Epithelial cell of proximal tubule (primary cell): ENCODE results near the gene PCNA. TPM values are rescaled to one million over a fixed set of nuclear protein-coding genes. Genes with fewer than 3 reads are reported as not detected.
"Not testable (repeated sequence)": the region's sequence is repeated elsewhere in the genome, so short reads cannot be mapped to it uniquely, and the experiment has no call there.

ENCODE experiments used
- DNase-seq: peaks from one replicate; pipeline ENCODE4 v3.0.0-alpha.2; 2011; ENCODE audit warnings: low read depth
- H3K4me3 ChIP-seq: 2 replicates; pipeline ENCODE4 v1.5.1; 2011; ENCODE audit warnings: low read depth, mild to moderate bottlenecking, low read length
- total RNA-seq: library from RNA; depleted of rRNA; stranded (reverse); fragments of >200 nt; gene quantifications from 2 replicates; pipeline ENCODE4 v1.2.3, GENCODE V29; 2015
- TF ChIP-seq, protein P1 (sequence below): conservative IDR thresholded peaks from 2 replicates; pipeline ENCODE4 v1.5.1; 2012; ENCODE audit warnings: low read depth, mild to moderate bottlenecking, low read length

The PCNA gene
- total RNA-seq, 1 donor from 2014 or later, result 327 TPM

DNA sequence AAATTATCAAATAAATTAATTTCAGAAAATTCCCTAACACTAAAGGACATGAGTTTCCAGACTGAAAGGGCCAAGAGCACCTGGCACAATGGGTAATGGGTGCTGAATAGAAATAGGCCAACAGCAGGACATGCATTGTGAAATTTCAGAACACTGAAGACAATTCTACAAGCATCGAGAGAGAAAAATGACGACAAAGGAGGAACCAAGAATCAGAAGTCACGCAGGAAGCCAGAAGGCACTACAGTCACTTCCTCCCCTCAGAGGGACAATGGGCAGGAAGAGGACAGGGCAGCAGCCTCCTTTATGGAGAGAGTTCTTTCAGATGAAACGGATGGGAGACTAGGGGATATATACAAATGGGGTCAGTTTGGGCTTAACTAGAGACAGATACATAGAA, 29.6 kb downstream of the PCNA start:
- no peak for DNase-seq
- TF ChIP-seq, protein P1, sequence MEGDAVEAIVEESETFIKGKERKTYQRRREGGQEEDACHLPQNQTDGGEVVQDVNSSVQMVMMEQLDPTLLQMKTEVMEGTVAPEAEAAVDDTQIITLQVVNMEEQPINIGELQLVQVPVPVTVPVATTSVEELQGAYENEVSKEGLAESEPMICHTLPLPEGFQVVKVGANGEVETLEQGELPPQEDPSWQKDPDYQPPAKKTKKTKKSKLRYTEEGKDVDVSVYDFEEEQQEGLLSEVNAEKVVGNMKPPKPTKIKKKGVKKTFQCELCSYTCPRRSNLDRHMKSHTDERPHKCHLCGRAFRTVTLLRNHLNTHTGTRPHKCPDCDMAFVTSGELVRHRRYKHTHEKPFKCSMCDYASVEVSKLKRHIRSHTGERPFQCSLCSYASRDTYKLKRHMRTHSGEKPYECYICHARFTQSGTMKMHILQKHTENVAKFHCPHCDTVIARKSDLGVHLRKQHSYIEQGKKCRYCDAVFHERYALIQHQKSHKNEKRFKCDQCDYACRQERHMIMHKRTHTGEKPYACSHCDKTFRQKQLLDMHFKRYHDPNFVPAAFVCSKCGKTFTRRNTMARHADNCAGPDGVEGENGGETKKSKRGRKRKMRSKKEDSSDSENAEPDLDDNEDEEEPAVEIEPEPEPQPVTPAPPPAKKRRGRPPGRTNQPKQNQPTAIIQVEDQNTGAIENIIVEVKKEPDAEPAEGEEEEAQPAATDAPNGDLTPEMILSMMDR, result no peak
- no peak overlapping the region for H3K4me3 ChIP-seq

DNA sequence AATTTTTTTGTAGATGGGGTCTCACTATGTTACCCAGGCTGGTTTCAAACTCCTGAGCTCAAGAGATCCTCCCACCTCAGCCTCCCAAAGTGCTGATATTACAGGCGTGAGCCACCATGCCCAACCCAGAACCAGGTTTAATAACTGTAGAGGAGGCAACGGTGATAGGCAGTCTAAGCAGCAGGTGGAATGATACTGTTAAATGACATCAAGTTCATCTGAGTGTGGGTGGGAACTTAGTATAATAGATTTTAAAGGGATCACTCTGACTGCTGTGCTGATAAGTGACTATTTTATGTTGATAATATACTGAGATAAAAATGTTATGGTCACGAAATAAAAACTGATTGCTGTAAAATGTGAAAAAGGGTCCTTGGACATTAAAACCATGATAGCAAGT, 31.1 kb downstream of the PCNA start:
- DNase-seq, result no peak
- TF ChIP-seq, protein P1, result no peak
- H3K4me3 ChIP-seq, result no peak overlapping the region

DNA sequence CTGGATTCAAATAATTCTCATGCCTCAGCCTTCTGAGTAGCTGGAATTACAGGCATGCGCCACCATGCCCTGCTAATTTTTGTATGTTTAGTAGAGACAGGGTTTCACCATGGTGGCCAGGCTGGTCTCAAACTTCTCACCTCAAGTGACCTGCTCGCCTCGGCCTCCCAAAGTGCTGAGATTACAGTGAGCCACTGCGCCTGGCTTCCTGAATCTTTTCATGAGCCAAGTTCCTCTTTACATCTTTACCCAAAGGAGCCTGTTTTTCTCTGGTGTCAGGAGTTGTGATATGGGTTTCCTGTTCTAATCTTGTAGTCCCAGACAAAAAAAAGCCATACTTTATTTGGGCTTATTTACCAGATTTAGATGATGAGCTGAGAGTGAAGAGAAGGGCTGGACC, 34.4 kb downstream of the PCNA start:
- no peak for DNase-seq
- H3K4me3 ChIP-seq, result no peak overlapping the region
- TF ChIP-seq, protein P1, result no peak

DNA sequence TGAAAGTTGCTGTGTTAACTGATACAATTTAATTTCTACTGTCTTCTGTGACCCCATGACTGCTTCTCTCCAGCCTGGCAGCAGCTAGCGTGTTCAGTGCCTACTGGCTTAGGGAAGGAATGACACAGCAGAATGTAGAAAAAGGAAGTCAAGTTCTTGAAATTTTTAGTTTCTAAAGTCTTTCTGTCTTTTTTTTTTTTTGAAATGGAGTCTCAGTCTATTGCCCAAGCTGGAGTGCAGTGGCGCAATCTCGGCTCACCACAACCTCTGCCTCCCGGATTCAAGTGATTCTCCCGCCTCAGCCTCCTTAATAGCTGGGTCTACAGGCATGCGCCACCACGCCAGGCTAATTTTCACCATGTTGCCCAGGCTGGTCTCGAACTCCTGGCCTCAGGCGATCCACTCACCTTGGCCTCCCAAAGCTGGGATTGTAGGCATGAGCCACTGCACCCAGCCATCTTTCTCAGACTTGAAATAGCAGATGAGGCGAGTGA, 39.3 kb downstream of the PCNA start:
- no peak overlapping the region for H3K4me3 ChIP-seq
- DNase-seq, result no peak
- TF ChIP-seq, protein P1, result no peak

DNA sequence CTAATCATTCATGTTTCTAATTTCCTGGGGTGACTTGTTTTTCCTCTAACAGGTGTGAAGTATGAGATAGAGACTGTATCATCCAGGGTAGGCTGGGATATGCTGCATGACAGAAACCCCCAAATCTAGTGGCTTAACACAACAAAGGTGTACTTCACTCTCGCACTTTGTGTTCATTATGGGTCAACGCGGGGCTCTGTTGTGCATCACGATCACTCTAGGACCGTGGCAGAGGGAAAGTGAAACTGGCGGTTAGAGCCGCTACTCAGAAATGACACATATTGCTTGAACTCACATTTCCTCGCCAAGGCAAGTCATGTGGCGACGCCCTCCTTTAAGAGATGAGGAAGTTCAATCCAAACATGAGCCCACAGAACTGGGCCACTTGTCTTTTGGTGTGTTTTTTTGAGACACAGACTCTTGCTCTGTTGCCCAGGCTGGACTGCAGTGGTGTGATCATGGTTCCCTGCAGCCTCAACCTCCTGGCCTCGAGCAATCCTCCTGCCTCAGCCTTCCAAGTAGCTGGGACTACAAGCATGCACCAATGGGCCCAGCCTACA, 41.3 kb downstream of the PCNA start:
- DNase-seq, result no peak
- H3K4me3 ChIP-seq, result no peak overlapping the region
- TF ChIP-seq, protein P1, result no peak

DNA sequence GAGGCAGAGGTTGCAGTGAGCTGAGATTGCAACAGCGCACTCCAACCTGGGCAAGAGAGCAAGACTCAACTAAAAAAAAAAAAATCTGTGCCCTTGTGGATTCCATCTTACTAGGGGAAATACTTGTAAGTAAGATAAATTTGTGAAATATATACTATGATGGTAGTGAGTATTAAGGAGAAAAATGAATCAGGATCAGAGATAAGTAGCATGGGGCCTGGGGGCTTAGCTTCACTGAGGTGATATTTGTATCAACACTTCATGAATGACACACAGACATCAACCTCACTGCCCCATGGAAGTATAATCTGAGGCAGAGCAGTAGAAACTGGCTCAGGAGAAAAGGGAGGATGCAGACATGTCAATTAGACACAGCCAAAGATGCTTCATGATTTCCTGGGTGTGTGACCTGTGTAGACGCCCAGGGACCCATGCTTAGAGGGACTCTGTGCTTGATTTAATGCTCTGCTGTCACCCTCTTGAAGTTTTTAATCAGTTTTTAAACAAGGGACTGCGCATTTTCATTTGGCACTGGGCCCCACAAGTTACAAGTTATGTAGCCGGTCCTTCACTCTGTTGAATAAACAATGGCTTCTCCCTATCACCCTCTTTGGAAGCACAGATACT, 41.9 kb downstream of the PCNA start:
- TF ChIP-seq, protein P1, result no peak
- H3K4me3 ChIP-seq, result no peak overlapping the region
- DNase-seq, result no peak

DNA sequence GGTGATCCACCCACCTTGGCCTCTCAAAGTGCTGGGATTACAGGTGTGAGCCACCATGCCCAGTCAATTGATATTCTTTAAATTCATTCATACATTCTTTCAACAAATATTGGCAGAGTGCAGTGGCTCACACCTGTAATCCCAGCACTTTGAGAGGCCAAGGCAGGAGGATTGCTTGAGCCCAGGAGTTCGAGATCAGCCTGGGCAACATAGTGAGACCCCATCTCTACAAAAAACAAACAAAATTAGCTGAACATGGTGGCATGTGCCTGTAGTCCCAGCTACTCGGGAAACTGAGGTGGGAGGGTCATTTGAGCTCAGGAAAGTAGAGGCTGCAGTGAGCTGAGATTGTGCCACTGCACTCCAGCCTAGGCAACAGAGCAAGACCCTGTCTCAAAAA, 42.8 kb downstream of the PCNA start:
- not testable (repeated sequence) for DNase-seq, H3K4me3 ChIP-seq
